Small intestine (tissue), 7 donors: ENCODE results near the gene HDAC4. TPM values are rescaled to one million over a fixed set of nuclear protein-coding genes. Genes with fewer than 3 reads are reported as not detected.

Source experiments
- DNase-seq, 2 donors: peaks; one replicate each; pipeline versions ENCODE4 v3.0.0 to v3.0.0-alpha.2; 2013
- FAIRE-seq: peaks from 2 replicates; lab custom pipeline; 2012; peaks lifted over from hg19 to GRCh38; lab: Jason Lieb, UNC
- H3K27ac ChIP-seq, 3 donors: one replicate each; pipeline ENCODE4 v1.5.1; 2013; ENCODE audit warnings: low read length in 2 of 3, mild to moderate bottlenecking in 2 of 3, control low read depth in 1 of 3, inconsistent platforms in 1 of 3, low read depth in 1 of 3, moderate library complexity in 1 of 3
- H3K27me3 ChIP-seq, 3 donors: one replicate each; pipeline ENCODE4 v1.6.1; 2013; ENCODE audit warnings: low read length in 3 of 3, inconsistent platforms in 1 of 3; ENCODE audit not compliant: control insufficient read depth in 3 of 3, insufficient read depth in 3 of 3
- H3K36me3 ChIP-seq, 3 donors: one replicate each; pipeline ENCODE4 v1.6.1; 2013; ENCODE audit warnings: low read length in 3 of 3, inconsistent platforms in 1 of 3, low read depth in 1 of 3, mild to moderate bottlenecking in 1 of 3, moderate library complexity in 1 of 3; ENCODE audit not compliant: control insufficient read depth in 3 of 3, insufficient read depth in 2 of 3
- H3K4me1 ChIP-seq, 3 donors: one replicate each; pipeline ENCODE4 v1.6.1; 2013; ENCODE audit warnings: low read length in 2 of 3, inconsistent platforms in 1 of 3, low read depth in 1 of 3, mild to moderate bottlenecking in 1 of 3, moderate library complexity in 1 of 3; ENCODE audit not compliant: control insufficient read depth in 3 of 3, insufficient read depth in 2 of 3
- H3K4me3 ChIP-seq, 3 donors: one replicate each; pipeline ENCODE4 v1.5.1; 2013; ENCODE audit warnings: low read length in 3 of 3, control low read depth in 1 of 3, inconsistent platforms in 1 of 3, low read depth in 1 of 3, mild to moderate bottlenecking in 1 of 3, moderate library complexity in 1 of 3
- H3K9me3 ChIP-seq, 2 donors: one replicate each; pipeline ENCODE4 v1.6.1; 2013; ENCODE audit warnings: low read depth in 1 of 2, low read length in 1 of 2; ENCODE audit not compliant: control insufficient read depth in 2 of 2, insufficient read depth in 1 of 2
- WGBS, 3 donors: extraction: QIAGEN DNeasy Blood & Tissue Kit; methylation state at CpG; one replicate each; pipeline ENCODE4 v1.1.7; 2013; 5-methylcytosine and 5-hydroxymethylcytosine counted together
- polyA plus RNA-seq, 4 donors: library from polyadenylated mRNA; stranded (reverse) in 3 of 4; unstranded in 1 of 4; fragments of 200-250 nt in 3 of 4; fragments of 120-200 nt in 1 of 4; gene quantifications; one replicate each; pipeline versions ENCODE4 v1.2.1 to v1.2.3, GENCODE V29; 2013
- donor health status: healthy with polysubstance abuse.
- donor health status: control.
- donor health status: control.
- donor health status: Bipolar disorder and iron deficiency.
- donor health status: healthy.

The HDAC4 gene
- polyA plus RNA-seq, 4 donors, result 3.1 to 11.3 (median 5.9) TPM

- no peaks in the 10 kb centered on the region for H3K9me3 ChIP-seq
- no peak overlapping the region for H3K4me3 ChIP-seq
- H3K27me3 ChIP-seq, result no peaks in the 10 kb centered on the region
- no peak overlapping the region for H3K27ac ChIP-seq
- DNase-seq (no peak), FAIRE-seq (no peak)
- H3K36me3 ChIP-seq, result peaks cover 0 to 18% (median 0%) of the 10 kb centered on the region in 3 donors
- H3K4me1 ChIP-seq, result no peaks in the 10 kb centered on the region
- 86 to 96% (median 94%) methylated on average over 12 of the region's 12 CpGs for WGBS, 3 donors
Observed at GRCh38 chr2:239366740-239367139, 34.1 kb downstream of the HDAC4 start.

DNA sequence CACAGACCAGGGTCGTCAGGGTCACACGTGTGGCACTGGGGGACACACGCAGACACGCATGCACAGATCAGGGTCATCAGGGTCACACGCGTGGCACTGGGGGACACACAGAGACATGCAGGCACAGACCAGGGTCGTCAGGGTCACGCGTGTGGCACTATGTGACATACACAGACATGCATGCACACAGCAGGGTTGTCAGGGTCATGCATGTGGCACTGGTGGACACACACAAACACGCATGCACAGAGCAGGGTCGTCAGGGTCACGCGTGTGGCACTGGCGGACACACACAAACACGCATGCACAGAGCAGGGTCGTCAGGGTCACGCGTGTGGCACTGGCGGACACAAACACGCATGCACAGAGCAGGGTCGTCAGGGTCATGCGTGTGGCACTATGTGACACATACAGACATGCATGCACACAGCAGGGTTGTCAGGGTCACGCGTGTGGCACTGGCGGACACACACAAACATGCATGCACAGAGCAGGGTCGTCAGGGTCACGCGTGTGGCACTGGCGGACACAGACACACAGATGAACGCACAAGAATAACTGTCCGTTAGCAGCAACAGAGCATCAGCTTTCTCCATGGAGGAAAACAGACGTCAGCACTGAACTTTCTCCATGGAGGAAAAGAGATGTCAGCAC lies 34.9 kb downstream of the HDAC4 start:
- DNase-seq (no peak), FAIRE-seq (no peak)
- no peaks in the 10 kb centered on the region for H3K4me1 ChIP-seq
- H3K36me3 ChIP-seq, result peaks cover 0 to 18% (median 0%) of the 10 kb centered on the region in 3 donors
- H3K9me3 ChIP-seq, result no peaks in the 10 kb centered on the region
- H3K27me3 ChIP-seq, result no peaks in the 10 kb centered on the region
- no peak overlapping the region for H3K27ac ChIP-seq
- no peak overlapping the region for H3K4me3 ChIP-seq
- 94 to 97% (median 97%) methylated on average over 32 of the region's 32 CpGs for WGBS, 3 donors

- DNase-seq (no peak), FAIRE-seq (no peak)
- no peak overlapping the region for H3K4me3 ChIP-seq
- H3K27me3 ChIP-seq, result no peaks in the 10 kb centered on the region
- no peak overlapping the region for H3K27ac ChIP-seq
- 85 to 92% (median 91%) methylated on average over 11 of the region's 11 CpGs for WGBS, 3 donors
- peaks cover 0 to 18% (median 0%) of the 10 kb centered on the region in 3 donors for H3K36me3 ChIP-seq
- peaks cover 0 to 2% (median 0%) of the 10 kb centered on the region in 3 donors for H3K4me1 ChIP-seq
- no peaks in the 10 kb centered on the region for H3K9me3 ChIP-seq
Observed at GRCh38 chr2:239365071-239365781, 35.6 kb downstream of the HDAC4 start.

GRCh38 chr2:239363946-239364637 lies 36.7 kb downstream of the HDAC4 start:
- DNase-seq, result no peak
- no peak overlapping the region for H3K4me3 ChIP-seq
- no peak overlapping the region for H3K27ac ChIP-seq
- no peaks in the 10 kb centered on the region for H3K27me3 ChIP-seq
- 82 to 93% (median 93%) methylated on average over 21 of the region's 21 CpGs for WGBS, 3 donors
- H3K36me3 ChIP-seq, result peaks cover 0 to 10% (median 0%) of the 10 kb centered on the region in 3 donors
- H3K9me3 ChIP-seq, result no peaks in the 10 kb centered on the region
- H3K4me1 ChIP-seq, result peaks cover 0 to 2% (median 2%) of the 10 kb centered on the region in 3 donors
- no peak for FAIRE-seq

GRCh38 chr2:239362507-239362906 lies 38.3 kb downstream of the HDAC4 start:
- no peak overlapping the region for H3K27ac ChIP-seq
- no peaks in the 10 kb centered on the region for H3K9me3 ChIP-seq
- no peak for FAIRE-seq
- 92 to 94% (median 93%) methylated on average over 4 of the region's 4 CpGs for WGBS, 3 donors
- peaks cover 0 to 2% (median 2%) of the 10 kb centered on the region in 3 donors for H3K4me1 ChIP-seq
- peaks cover 0 to 2% (median 0%) of the 10 kb centered on the region in 3 donors for H3K36me3 ChIP-seq
- no peaks in the 10 kb centered on the region for H3K27me3 ChIP-seq
- DNase-seq, result no peak
- H3K4me3 ChIP-seq, result no peak overlapping the region

DNA sequence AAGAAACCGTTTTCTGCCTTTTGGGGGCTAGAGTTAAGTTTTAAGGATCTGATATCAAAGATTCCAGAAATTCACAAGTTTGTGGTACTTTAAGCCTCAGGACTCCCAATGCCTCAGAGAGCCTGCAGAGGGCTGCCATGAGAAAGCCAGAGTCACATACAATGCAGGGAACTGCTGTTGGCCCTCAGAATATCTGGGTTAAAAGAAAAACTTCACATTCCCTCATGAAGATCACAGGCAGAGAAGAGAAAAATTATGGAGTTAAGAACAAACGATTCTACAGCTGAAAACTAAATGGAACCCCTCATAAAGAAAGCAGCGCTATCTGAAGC lies 39.5 kb downstream of the HDAC4 start:
- 76 to 82% (median 76%) methylated on average over 3 of the region's 3 CpGs for WGBS, 3 donors
- Histone ChIP-seq H3K4me1 (peaks cover 0 to 2% (median 2%) of the 10 kb centered on the region in 3 donors), H3K9me3 (no peaks in the 10 kb centered on the region), H3K27me3 (no peaks in the 10 kb centered on the region), H3K36me3 (peaks cover 0 to 2% (median 0%) of the 10 kb centered on the region in 3 donors), H3K27ac (no peak overlapping the region), H3K4me3 (no peak overlapping the region)
- FAIRE-seq (no peak), DNase-seq (no peak)

- no peak overlapping the region for H3K4me3 ChIP-seq
- peaks cover 0 to 2% (median 0%) of the 10 kb centered on the region in 3 donors for H3K36me3 ChIP-seq
- H3K27me3 ChIP-seq, result no peaks in the 10 kb centered on the region
- DNase-seq, result peak; percentile 9 to 33
- H3K27ac ChIP-seq, result no peak overlapping the region
- no peak for FAIRE-seq
- no peaks in the 10 kb centered on the region for H3K9me3 ChIP-seq
- 53 to 78% (median 68%) methylated on average over 19 of the region's 19 CpGs for WGBS, 3 donors
- H3K4me1 ChIP-seq, result peaks cover 0 to 2% (median 2%) of the 10 kb centered on the region in 3 donors
Observed at GRCh38 chr2:239360421-239361310, 40.2 kb downstream of the HDAC4 start.
